ENCODE data around the gene TXNDC2. TPM values are rescaled to one million over a fixed set of nuclear protein-coding genes. Genes with fewer than 3 reads are reported as not detected.

TXNDC2 gene
- total and polyA plus RNA-seq, 9 of the 15 experiments (the other 6 are each of a cell fraction or from before 2014, with no cell fraction given): 1.2 to 4.9 (median 2.3) TPM

- TF ChIP-seq, protein P1, sequence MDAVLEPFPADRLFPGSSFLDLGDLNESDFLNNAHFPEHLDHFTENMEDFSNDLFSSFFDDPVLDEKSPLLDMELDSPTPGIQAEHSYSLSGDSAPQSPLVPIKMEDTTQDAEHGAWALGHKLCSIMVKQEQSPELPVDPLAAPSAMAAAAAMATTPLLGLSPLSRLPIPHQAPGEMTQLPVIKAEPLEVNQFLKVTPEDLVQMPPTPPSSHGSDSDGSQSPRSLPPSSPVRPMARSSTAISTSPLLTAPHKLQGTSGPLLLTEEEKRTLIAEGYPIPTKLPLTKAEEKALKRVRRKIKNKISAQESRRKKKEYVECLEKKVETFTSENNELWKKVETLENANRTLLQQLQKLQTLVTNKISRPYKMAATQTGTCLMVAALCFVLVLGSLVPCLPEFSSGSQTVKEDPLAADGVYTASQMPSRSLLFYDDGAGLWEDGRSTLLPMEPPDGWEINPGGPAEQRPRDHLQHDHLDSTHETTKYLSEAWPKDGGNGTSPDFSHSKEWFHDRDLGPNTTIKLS (IDR thresholded peaks at IDR 0.05; ENCODE audit: borderline replicate concordance, low read depth): peak; percentile 89; the same call in 1 of the 2 replicates
- TF ChIP-seq ZSCAN32 (CRISPR knock-in tag; IDR thresholded peaks at IDR 0.05) (no peak), ZEB2 (IDR thresholded peaks at IDR 0.05) (peak; percentile 25; the same call in 1 of the 2 replicates), ARNT (IDR thresholded peaks at IDR 0.05) (peak; percentile 58 to 68; a peak in 1 of 4 replicates), DPF2 (IDR thresholded peaks at IDR 0.05) (peak; percentile 86), ZBTB2 (IDR thresholded peaks at IDR 0.05) (peak; percentile 88), RCOR1 (IDR thresholded peaks at IDR 0.05; ENCODE audit: borderline replicate concordance in 1 of 2, low read depth in 2 of 2, low read length in 2 of 2) (no peak), MEF2A (IDR thresholded peaks at IDR 0.05; ENCODE audit: control insufficient read depth, low read depth, low read length) (peak; percentile 52; the same call in 1 of the 2 replicates), PCBP1 (IDR thresholded peaks at IDR 0.05; ENCODE audit: low read depth, low read length, poor library complexity, severe bottlenecking) (no peak), ZNF445 (CRISPR knock-in tag; IDR thresholded peaks at IDR 0.05; ENCODE audit: low read depth) (no peak), TEAD4 (IDR thresholded peaks at IDR 0.05; ENCODE audit: low read length) (peak; percentile 90), TEAD4 (CRISPR knock-in tag; IDR thresholded peaks at IDR 0.05; ENCODE audit: borderline replicate concordance) (no peak), MIER1 (IDR thresholded peaks at IDR 0.05; ENCODE audit: low read depth) (peak; percentile 55; the same call in 1 of the 2 replicates), TCF3 (CRISPR knock-in tag; IDR thresholded peaks at IDR 0.05) (peak; percentile 73), POLR2AphosphoS5 (IDR thresholded peaks at IDR 0.05; ENCODE audit: control insufficient read depth, insufficient read depth, low read depth, low read length) (peak; percentile 27; the same call in 1 of the 2 replicates), MAFG (tag; conservative IDR thresholded peaks at IDR 0.05) (peak; percentile 45)
Measured at GRCh38 chr18:9848170-9848879, 37.4 kb upstream of the TXNDC2 start (continued).

Data from K562 (cell line).